Measurements from ENCODE around the gene TRIM65. TPM values are rescaled to one million over a fixed set of nuclear protein-coding genes. Genes with fewer than 3 reads are reported as not detected.
"Not testable (repeated sequence)": the region's sequence is repeated elsewhere in the genome, so short reads cannot be mapped to it uniquely, and the experiment has no call there.

The TRIM65 gene
- total and polyA plus RNA-seq, 7 experiments from 2014 or later: 14.9 to 37.7 (median 29.6) TPM

DNA sequence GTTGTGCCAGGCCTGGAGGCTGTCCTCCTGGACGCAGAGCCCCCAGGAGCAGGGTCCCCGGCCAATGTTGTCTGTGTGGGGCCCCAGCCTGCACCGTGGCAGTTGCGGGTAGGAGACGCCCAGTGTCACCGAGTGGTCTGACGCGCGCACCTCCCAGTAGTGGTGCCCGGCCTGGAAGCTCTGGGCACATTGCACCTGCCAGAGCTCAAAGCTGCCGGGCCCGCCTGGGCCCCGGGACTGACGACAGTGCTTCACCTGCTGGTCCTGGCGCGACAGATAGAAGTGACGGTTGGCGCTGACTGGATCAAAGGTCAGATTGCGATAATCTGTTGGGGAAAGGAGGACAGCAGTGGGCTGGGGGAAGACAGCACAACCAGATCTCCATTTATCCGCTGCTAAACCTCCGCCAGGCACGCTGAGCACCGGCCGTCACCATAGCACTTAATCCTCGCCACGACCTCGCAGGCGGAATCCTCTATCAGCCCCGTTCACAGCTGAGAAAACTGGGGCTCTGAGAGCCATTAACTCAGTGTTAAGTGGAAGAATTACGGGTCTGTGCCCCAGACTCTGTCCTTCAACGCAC is 5.6 kb downstream of the TRIM65 start:
- no peaks in the 10 kb centered on the region for H3K27me3 Mint-ChIP-seq
- peaks cover 0 to 13% (median 0%) of the 10 kb centered on the region in 5 donors for H3K36me3 Mint-ChIP-seq
- DNase-seq (no peak), ATAC-seq (no peak)
- ChIA-PET POLR2A (interaction anchor here (1.6 to 2.5 kb wide), 2 partner anchors 9 to 115 kb away, joined by 5 to 6 read pairs; no protein-coding TSS in a partner anchor), CTCF (interaction anchor here (1.3 kb wide), 1 partner anchor 13 kb away, joined by 6 read pairs; the partner anchor contains the start of gene TRIM47)
- H3K4me3 ChIP-seq (ENCODE audit: low read length): no peak overlapping the region
- H3K27me3 ChIP-seq (ENCODE audit: control insufficient read depth in 2 of 2, insufficient read depth in 2 of 2, low read length in 2 of 2): no peaks in the 10 kb centered on the region
- H3K9me3 ChIP-seq (ENCODE audit: control insufficient read depth in 2 of 3, low read length in 3 of 3): no peaks in the 10 kb centered on the region
- peaks cover 19 to 26% (median 22%) of the 10 kb centered on the region in 7 donors for H3K4me1 Mint-ChIP-seq
- peaks cover 0 to 25% (median 0%) of the 10 kb centered on the region in 3 experiments for H3K36me3 ChIP-seq (ENCODE audit: control insufficient read depth in 2 of 3, insufficient read depth in 3 of 3, low read length in 3 of 3)
- H3K9me3 Mint-ChIP-seq: no peaks in the 10 kb centered on the region
- no peak overlapping the region for H3K4me3 Mint-ChIP-seq
- no peak overlapping the region for H3K27ac ChIP-seq (ENCODE audit: low read depth, low read length)
- H3K27ac Mint-ChIP-seq: no peak overlapping the region
- peaks cover 8 to 12% of the 10 kb centered on the region in 2 donors for H3K4me1 ChIP-seq (ENCODE audit: control insufficient read depth in 2 of 2, insufficient read depth in 2 of 2, low read length in 2 of 2)
- intact Hi-C loops (cut with micrococcal nuclease): no loop called here

DNA sequence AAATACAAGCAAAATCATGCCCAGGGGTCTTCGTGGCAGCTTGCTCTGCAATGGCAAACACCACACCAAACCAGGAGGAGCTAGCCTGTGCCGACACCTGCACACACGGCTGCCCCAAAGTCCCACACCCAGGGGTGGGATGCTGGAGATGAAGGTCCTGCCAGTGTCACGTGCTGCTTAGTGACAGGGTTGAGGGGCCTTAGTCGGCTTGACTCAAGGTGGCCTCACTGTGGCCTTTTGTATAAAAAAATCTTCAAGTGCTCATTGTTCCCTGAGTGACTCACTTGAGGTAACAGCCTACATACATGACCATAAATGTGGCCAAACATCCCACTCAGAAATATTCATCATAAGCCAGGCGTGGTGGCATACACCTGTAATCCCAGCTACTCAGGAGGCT is 7.3 kb downstream of the TRIM65 start:
- H3K9me3 ChIP-seq (ENCODE audit: control insufficient read depth in 2 of 3, low read length in 3 of 3): no peaks in the 10 kb centered on the region
- no peak overlapping the region for H3K27ac ChIP-seq (ENCODE audit: low read depth, low read length)
- ChIA-PET CTCF (interaction anchor here (0.7 to 1.4 kb wide), 3 partner anchors 12 to 75 kb away, joined by 3 to 5 read pairs (median 3); no protein-coding TSS in a partner anchor), POLR2A (interaction anchor here (0.6 to 1.6 kb wide), 2 partner anchors 11 to 24 kb away, joined by 3 to 5 read pairs; no protein-coding TSS in a partner anchor)
- Mint-ChIP-seq H3K27ac (peak overlapping the region in 2 of 9 donors; percentile 9 to 39), H3K4me3 (no peak overlapping the region), H3K27me3 (no peaks in the 10 kb centered on the region), H3K9me3 (no peaks in the 10 kb centered on the region), H3K36me3 (peaks cover 0 to 9% (median 0%) of the 10 kb centered on the region in 5 donors), H3K4me1 (peaks cover 8 to 13% (median 10%) of the 10 kb centered on the region in 7 donors)
- no peaks in the 10 kb centered on the region for H3K27me3 ChIP-seq (ENCODE audit: control insufficient read depth in 2 of 2, insufficient read depth in 2 of 2, low read length in 2 of 2)
- H3K36me3 ChIP-seq (ENCODE audit: control insufficient read depth in 2 of 3, insufficient read depth in 3 of 3, low read length in 3 of 3): peaks cover 0 to 25% (median 0%) of the 10 kb centered on the region in 3 experiments
- DNase-seq (no peak), ATAC-seq (no peak)
- no peak overlapping the region for H3K4me3 ChIP-seq (ENCODE audit: low read length)
- no peaks in the 10 kb centered on the region for H3K4me1 ChIP-seq (ENCODE audit: control insufficient read depth in 2 of 2, insufficient read depth in 2 of 2, low read length in 2 of 2)
- intact Hi-C loops (cut with micrococcal nuclease): no loop called here

DNA sequence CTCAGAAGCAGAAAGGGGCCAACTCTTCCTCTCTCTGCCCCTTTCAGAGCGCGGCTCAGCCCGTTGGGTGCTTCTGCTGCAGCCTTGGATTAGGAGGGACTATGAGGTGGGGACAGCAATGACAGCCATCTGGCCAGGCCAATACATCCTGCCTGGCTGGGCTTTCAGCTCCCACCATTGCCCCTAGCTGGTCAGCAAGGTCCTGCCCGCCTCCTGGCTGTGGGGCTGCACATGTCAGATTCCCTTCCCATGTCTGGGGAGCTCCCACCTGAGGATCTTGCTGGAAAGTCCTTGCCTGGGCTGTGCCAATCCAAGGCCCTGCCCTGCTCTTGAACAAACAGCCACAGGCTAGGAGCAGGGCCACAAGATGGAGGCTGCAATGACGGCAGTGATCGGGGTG is 8.3 kb downstream of the TRIM65 start:
- Mint-ChIP-seq H3K4me1 (peaks cover 0 to 3% (median under 1%) of the 10 kb centered on the region in 7 donors), H3K27ac (no peak overlapping the region), H3K4me3 (no peak overlapping the region)

DNA sequence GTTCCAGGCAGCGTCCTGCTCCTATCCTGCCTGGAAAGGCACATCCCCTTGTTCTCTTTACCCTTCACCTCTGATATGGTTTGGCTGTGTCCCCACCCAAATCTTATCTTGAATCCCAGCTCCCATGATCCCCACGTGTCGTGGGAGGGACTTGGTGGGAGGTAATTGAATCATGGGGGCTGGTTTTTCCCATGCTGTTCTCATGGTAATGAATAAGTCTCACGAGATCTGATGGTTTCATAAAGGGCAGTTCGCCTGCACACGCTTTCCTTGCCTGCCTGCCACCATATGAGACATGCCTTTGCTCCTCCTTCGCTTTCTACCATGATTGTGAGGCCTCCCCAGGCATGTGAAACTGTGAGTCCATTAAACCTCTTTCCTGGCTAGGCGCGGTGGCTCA is 10.9 kb downstream of the TRIM65 start:
- POLR2A ChIA-PET: interaction anchor here (1.0 to 2.0 kb wide), 2 partner anchors 10 to 38 kb away, joined by 4 to 9 read pairs; no protein-coding TSS in a partner anchor
- H3K36me3 Mint-ChIP-seq; DNase-seq; H3K36me3 ChIP-seq (ENCODE audit: control insufficient read depth in 2 of 3, insufficient read depth in 3 of 3, low read length in 3 of 3); ATAC-seq; H3K9me3 Mint-ChIP-seq; H3K9me3 ChIP-seq (ENCODE audit: control insufficient read depth in 2 of 3, low read length in 3 of 3); H3K27me3 Mint-ChIP-seq; H3K4me1 ChIP-seq (ENCODE audit: control insufficient read depth in 2 of 2, insufficient read depth in 2 of 2, low read length in 2 of 2); intact Hi-C loops (cut with micrococcal nuclease); H3K27me3 ChIP-seq (ENCODE audit: control insufficient read depth in 2 of 2, insufficient read depth in 2 of 2, low read length in 2 of 2); H3K27ac ChIP-seq (ENCODE audit: low read depth, low read length); H3K4me3 ChIP-seq (ENCODE audit: low read length): not testable (repeated sequence)
- H3K4me1 Mint-ChIP-seq: peaks cover 0 to 14% (median 11%) of the 10 kb centered on the region in 7 donors
- H3K27ac Mint-ChIP-seq: peak overlapping the region in 4 of 9 donors; percentile 26 to 71 (median 64)
- H3K4me3 Mint-ChIP-seq: peak overlapping the region in 1 of 10 donors; percentile 8
- CTCF ChIA-PET: interaction anchor here (0.6 to 0.7 kb wide), 2 partner anchors 11 to 137 kb away, joined by 3 read pairs; partner anchors contain the start of gene TRIM65

More for the DNA sequence above, 8.3 kb downstream of the TRIM65 start:
- CTCF ChIA-PET: interaction anchor here (0.6 kb wide), 1 partner anchor 24 kb away, joined by 3 read pairs; no protein-coding TSS in a partner anchor
- Mint-ChIP-seq H3K9me3 (no peaks in the 10 kb centered on the region), H3K36me3 (peaks cover 0 to 7% (median 0%) of the 10 kb centered on the region in 5 donors), H3K27me3 (no peaks in the 10 kb centered on the region)
- Histone ChIP-seq H3K4me1 (ENCODE audit: control insufficient read depth in 2 of 2, insufficient read depth in 2 of 2, low read length in 2 of 2) (no peaks in the 10 kb centered on the region), H3K4me3 (ENCODE audit: low read length) (no peak overlapping the region), H3K27ac (ENCODE audit: low read depth, low read length) (no peak overlapping the region), H3K27me3 (ENCODE audit: control insufficient read depth in 2 of 2, insufficient read depth in 2 of 2, low read length in 2 of 2) (no peaks in the 10 kb centered on the region), H3K9me3 (ENCODE audit: control insufficient read depth in 2 of 3, low read length in 3 of 3) (no peaks in the 10 kb centered on the region), H3K36me3 (ENCODE audit: control insufficient read depth in 2 of 3, insufficient read depth in 3 of 3, low read length in 3 of 3) (peaks cover 0 to 25% (median 0%) of the 10 kb centered on the region in 3 experiments)
- POLR2A ChIA-PET: no interaction called here
- intact Hi-C loops (cut with micrococcal nuclease): no loop called here
- no peak for ATAC-seq
- no peak for DNase-seq

DNA sequence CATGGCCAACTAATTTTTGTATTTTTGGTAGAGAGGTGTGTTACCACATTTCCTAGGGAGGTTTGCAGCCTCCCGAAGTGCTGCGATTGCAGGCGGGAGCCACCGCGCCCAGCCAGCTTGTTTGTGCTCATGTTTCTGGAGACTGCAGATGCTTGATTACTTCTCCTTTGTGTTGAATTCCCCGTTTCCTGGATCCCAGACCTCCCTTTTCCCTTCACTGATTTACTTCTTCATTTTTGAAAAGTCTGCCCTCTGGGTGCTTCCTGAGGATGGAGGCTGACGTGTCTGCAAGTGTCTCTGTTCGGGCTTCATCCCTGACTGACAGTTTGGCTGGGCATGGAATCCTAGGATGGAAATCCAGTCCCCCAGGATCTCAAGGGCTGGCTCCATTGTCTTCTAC is 11.3 kb downstream of the TRIM65 start:
- Histone ChIP-seq H3K4me3 (ENCODE audit: low read length) (no peak overlapping the region), H3K27me3 (ENCODE audit: control insufficient read depth in 2 of 2, insufficient read depth in 2 of 2, low read length in 2 of 2) (no peaks in the 10 kb centered on the region), H3K36me3 (ENCODE audit: control insufficient read depth in 2 of 3, insufficient read depth in 3 of 3, low read length in 3 of 3) (peaks cover 0 to 5% (median 0%) of the 10 kb centered on the region in 3 experiments), H3K9me3 (ENCODE audit: control insufficient read depth in 2 of 3, low read length in 3 of 3) (no peaks in the 10 kb centered on the region), H3K4me1 (ENCODE audit: control insufficient read depth in 2 of 2, insufficient read depth in 2 of 2, low read length in 2 of 2) (no peaks in the 10 kb centered on the region), H3K27ac (ENCODE audit: low read depth, low read length) (no peak overlapping the region)
- DNase-seq (no peak), ATAC-seq (no peak)
- intact Hi-C loops (cut with micrococcal nuclease): no loop called here
- Mint-ChIP-seq H3K9me3 (no peaks in the 10 kb centered on the region), H3K36me3 (peaks cover 0 to 4% (median 0%) of the 10 kb centered on the region in 5 donors), H3K27ac (peak overlapping the region in 2 of 9 donors; percentile 59 to 71), H3K4me3 (peak overlapping the region in 1 of 10 donors; percentile 8), H3K27me3 (peaks cover 0 to 12% (median 0%) of the 10 kb centered on the region in 5 donors), H3K4me1 (peaks cover 0 to 14% (median 11%) of the 10 kb centered on the region in 7 donors)
- POLR2A ChIA-PET: interaction anchor here (1.0 to 2.0 kb wide), 2 partner anchors 10 to 38 kb away, joined by 4 to 9 read pairs; no protein-coding TSS in a partner anchor
- CTCF ChIA-PET: interaction anchor here (0.6 to 0.7 kb wide), 2 partner anchors 11 to 136 kb away, joined by 3 read pairs; partner anchors contain the start of gene TRIM65

DNA sequence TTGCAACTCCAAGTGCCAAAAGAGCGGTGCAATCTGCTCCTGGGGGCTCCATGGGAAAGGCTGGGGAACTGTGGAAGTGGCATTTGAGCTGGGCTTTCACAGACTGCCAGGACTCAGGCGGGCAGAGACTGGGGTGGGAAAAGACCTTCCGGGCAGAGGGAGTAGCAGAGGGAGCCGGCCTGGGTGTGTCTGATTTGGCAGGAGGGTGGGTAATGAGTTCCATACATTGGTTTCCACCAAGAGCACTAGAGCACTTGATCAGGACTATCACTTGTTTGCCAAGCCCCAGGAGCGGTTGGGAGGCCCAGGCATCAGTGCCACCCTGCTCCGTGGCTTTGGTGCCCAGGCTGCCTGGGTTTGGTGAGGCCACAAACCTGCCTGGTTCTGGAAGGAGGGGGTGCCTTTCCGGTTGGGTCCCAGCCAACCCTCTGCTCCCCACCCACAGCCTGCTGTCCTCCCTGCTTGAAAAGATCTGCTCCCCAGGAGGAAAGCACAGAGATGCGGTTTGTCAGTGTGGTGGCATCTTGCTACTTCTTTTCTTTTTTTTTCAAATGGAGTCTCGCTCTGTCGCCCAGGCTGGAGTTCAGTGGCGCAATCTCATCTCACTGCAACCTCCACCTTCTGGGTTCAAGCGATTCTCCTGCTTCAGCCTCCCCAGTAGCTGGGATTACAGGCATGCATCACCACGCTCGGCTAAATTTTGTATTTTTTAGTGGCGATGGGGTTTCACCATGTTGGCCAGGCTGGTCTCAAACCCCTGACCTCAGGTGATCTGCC is 14.9 kb downstream of the TRIM65 start:
- CTCF ChIA-PET: no interaction called here
- Mint-ChIP-seq H3K27ac (peak overlapping the region in 4 of 9 donors; percentile 32 to 51 (median 40)), H3K27me3 (peaks cover 0 to 28% (median 0%) of the 10 kb centered on the region in 5 donors), H3K36me3 (peaks cover 0 to 2% (median 0%) of the 10 kb centered on the region in 5 donors), H3K4me1 (peaks cover 11 to 34% (median 25%) of the 10 kb centered on the region in 7 donors), H3K4me3 (peak overlapping the region in 7 of 10 donors; percentile 2 to 57 (median 38)), H3K9me3 (no peaks in the 10 kb centered on the region)
- intact Hi-C loops (cut with micrococcal nuclease): no loop called here
- Histone ChIP-seq H3K9me3 (ENCODE audit: control insufficient read depth in 2 of 3, low read length in 3 of 3) (no peaks in the 10 kb centered on the region), H3K36me3 (ENCODE audit: control insufficient read depth in 2 of 3, insufficient read depth in 3 of 3, low read length in 3 of 3) (no peaks in the 10 kb centered on the region), H3K27ac (ENCODE audit: low read depth, low read length) (no peak overlapping the region), H3K4me3 (ENCODE audit: low read length) (no peak overlapping the region), H3K4me1 (ENCODE audit: control insufficient read depth in 2 of 2, insufficient read depth in 2 of 2, low read length in 2 of 2) (peaks cover 6 to 8% of the 10 kb centered on the region in 2 donors), H3K27me3 (ENCODE audit: control insufficient read depth in 2 of 2, insufficient read depth in 2 of 2, low read length in 2 of 2) (no peaks in the 10 kb centered on the region)
- DNase-seq (no peak), ATAC-seq (no peak)
- POLR2A ChIA-PET: interaction anchor here (0.6 to 20.0 kb wide), 4 partner anchors 14 to 513 kb away, joined by 3 to 354 read pairs (median 8); partner anchors contain the start of genes TRIM65 and WBP2
